Right lobe of liver (tissue), 6 donors: Measurements from ENCODE around the gene FCHSD1. TPM values are rescaled to one million over a fixed set of nuclear protein-coding genes. Genes with fewer than 3 reads are reported as not detected.

Experiments
- ATAC-seq, 4 donors: fragments of 200-7000 bp; cut with Tn5 transposase; one replicate each; pipeline ENCODE4 v1.9.1; 2020; ENCODE audit warnings: mild to moderate bottlenecking in 4 of 4, moderate library complexity in 4 of 4
- DNase-seq, 3 donors: peaks; one replicate each; pipeline ENCODE4 v3.0.0-alpha.2; 2020
- H3K27ac ChIP-seq, 3 donors: fragments of 200-600 bp; one replicate each; pipeline ENCODE4 v1.8.0; 2022
- H3K27me3 ChIP-seq, 2 donors: fragments of 200-600 bp; one replicate each; pipeline ENCODE4 v1.8.0; 2022
- H3K36me3 ChIP-seq, 4 donors: fragments of 200-600 bp; sonication (generic) in 1 of 4; one replicate each; pipeline versions ENCODE4 v1.5.1 to v1.8.0; 2017 to 2022; ENCODE audit warnings: control low read depth in 1 of 4
- H3K4me1 ChIP-seq, 4 donors: fragments of 200-600 bp; sonication (generic) in 1 of 4; one replicate each; pipeline versions ENCODE4 v1.5.1 to v1.8.0; 2017 to 2022; ENCODE audit warnings: control low read depth in 1 of 4
- H3K4me3 ChIP-seq, 3 donors: fragments of 200-600 bp; one replicate each; pipeline ENCODE4 v1.8.0; 2022
- H3K9me3 ChIP-seq, 4 donors: fragments of 200-600 bp; sonication (generic) in 1 of 4; one replicate each; pipeline versions ENCODE4 v1.5.1 to v1.8.0; 2017 to 2022; ENCODE audit warnings: control low read depth in 1 of 4
- CTCF ChIP-seq, 4 donors: fragments of 200-600 bp in 3 of 4; fragments of 450-650 bp in 1 of 4; IDR thresholded peaks; one replicate each; pipeline versions ENCODE4 v1.5.1 to v1.8.0; 2016 to 2022; ENCODE audit warnings: antibody characterized with exemption in 4 of 4, mild to moderate bottlenecking in 2 of 4
- POLR2A ChIP-seq: fragments of 450-650 bp; IDR thresholded peaks from one replicate; pipeline ENCODE4 v1.6.1; 2017; ENCODE audit warnings: antibody characterized with exemption, mild to moderate bottlenecking
- WGBS: methylation state at CpG from one replicate; pipeline ENCODE4 v1.1.6; 2018; ENCODE audit warnings: low coverage, low lambda C conversion rate; ENCODE audit not compliant: insufficient coverage; ENCODE audit errors: missing lambda C conversion rate; 5-methylcytosine and 5-hydroxymethylcytosine counted together
- intact Hi-C, 2 donors: fragments of 100-400 bp; cut with DNase I; formaldehyde crosslinking; loops; one replicate each; pipeline versions ENCODE4 v1.11.2 to v1.14.1; 2022
- total RNA-seq, 6 experiments: library from RNA; depleted of rRNA in 2 of 6; stranded (reverse); fragments of >200 nt in 2 of 6; fragmentation: NEBNext Ultra II Directional in 3 of 6; extraction: Animal tissue kit (Norgen Biotek cat#: 25700) in 3 of 6; gene quantifications; one replicate each; pipeline versions ENCODE4 v1.1.0 to v1.2.4, GENCODE V29; 2016 to 2023
- donor health status: DM: no; HTN: yes; CAD: no.
- donor health status: DM: no; HTN: no; CAD: no.
- donor health status: DM: no; HTN: no; CAD: no.
- donor health status: DM: no; HTN: yes; CAD: no.
- donor health status: DM: no; HTN: yes; CAD: no.

Gene FCHSD1
- total RNA-seq, 6 experiments from 2014 or later = 0.77 to 6.4 (median 3.3) TPM

- DNase-seq = no peak
- Histone ChIP-seq H3K4me3 (peak overlapping the region; percentile 79 to 95 (median 87)), H3K27ac (peak overlapping the region; percentile 65 to 83 (median 66)), H3K36me3 (no peaks in the 10 kb centered on the region), H3K4me1 (peaks cover 0 to 19% (median 5%) of the 10 kb centered on the region in 4 donors), H3K9me3 (no peaks in the 10 kb centered on the region), H3K27me3 (no peaks in the 10 kb centered on the region)
- TF ChIP-seq CTCF (IDR thresholded peaks at IDR 0.05) (no peak), POLR2A (no peak)
- peak in 1 of 4 donors; percentile 9 for ATAC-seq
- intact Hi-C loops = no loop called here
- 3% methylated on average over 3 of the region's 4 CpGs for WGBS
Observed at GRCh38 chr5:141636106-141636412, 15.2 kb downstream of the FCHSD1 start.

- H3K27ac ChIP-seq = peak overlapping the region in 1 of 3 donors; percentile 66
- peak overlapping the region; percentile 79 to 95 (median 87) for H3K4me3 ChIP-seq
- H3K9me3 ChIP-seq = no peaks in the 10 kb centered on the region
- no peak for DNase-seq
- intact Hi-C loops = no loop called here
- 68% methylated on average over 7 of the region's 7 CpGs for WGBS
- TF ChIP-seq POLR2A = no peak
- no peak for TF ChIP-seq CTCF (IDR thresholded peaks at IDR 0.05)
- no peaks in the 10 kb centered on the region for H3K27me3 ChIP-seq
- H3K4me1 ChIP-seq = peaks cover 0 to 23% (median 5%) of the 10 kb centered on the region in 4 donors
- no peaks in the 10 kb centered on the region for H3K36me3 ChIP-seq
- no peak for ATAC-seq
Observed at GRCh38 chr5:141635646-141636045, 15.6 kb downstream of the FCHSD1 start.

GRCh38 chr5:141634720-141635119, 16.5 kb downstream of the FCHSD1 start:
- no peak for ATAC-seq
- no peak for DNase-seq
- H3K9me3 ChIP-seq = no peaks in the 10 kb centered on the region
- H3K36me3 ChIP-seq = no peaks in the 10 kb centered on the region
- WGBS = 88% methylated on average over 5 of the region's 6 CpGs
- H3K27me3 ChIP-seq = no peaks in the 10 kb centered on the region
- no peak overlapping the region for H3K4me3 ChIP-seq
- H3K4me1 ChIP-seq = peaks cover 0 to 23% (median 5%) of the 10 kb centered on the region in 4 donors
- TF ChIP-seq POLR2A = no peak
- intact Hi-C loops = no loop called here
- H3K27ac ChIP-seq = no peak overlapping the region

DNA sequence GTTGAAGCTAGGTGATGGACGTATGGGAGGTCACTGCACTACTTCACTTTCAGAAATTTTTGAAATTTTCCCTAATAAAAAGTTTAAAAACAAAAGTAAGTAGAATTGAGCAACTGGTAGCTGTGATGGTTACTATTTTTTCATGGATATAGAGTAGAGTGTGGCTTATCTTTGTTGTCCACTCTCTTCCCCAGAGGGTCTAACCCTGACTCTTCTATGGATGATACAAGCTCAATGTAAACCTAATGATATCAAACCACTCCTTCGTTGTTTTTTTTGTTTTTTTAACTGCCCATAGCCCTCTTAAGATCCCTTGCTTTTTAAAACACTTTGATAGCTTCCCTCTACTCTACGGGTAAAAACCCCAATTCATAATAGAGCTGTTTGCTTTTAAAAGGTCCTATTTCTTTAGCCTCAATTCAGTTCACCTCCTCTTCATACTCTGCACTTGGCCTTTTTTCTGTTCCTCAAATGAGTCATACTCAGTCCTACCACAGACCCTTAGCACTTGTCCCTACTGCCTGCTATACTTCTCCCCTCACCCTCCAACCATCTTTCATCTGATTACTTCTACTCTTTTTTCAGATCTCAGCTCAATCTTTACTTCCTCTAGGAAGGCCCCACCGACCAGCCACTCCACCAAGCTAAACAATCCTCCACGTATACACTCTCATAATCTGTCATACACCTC, 17.2 kb downstream of the FCHSD1 start:
- H3K36me3 ChIP-seq = peaks cover 0 to 3% (median 0%) of the 10 kb centered on the region in 4 donors
- H3K4me3 ChIP-seq = no peak overlapping the region
- no peak overlapping the region for H3K27ac ChIP-seq
- no peaks in the 10 kb centered on the region for H3K9me3 ChIP-seq
- DNase-seq (no peak), ATAC-seq (no peak)
- WGBS = 68% methylated on average over 5 of the region's 5 CpGs
- no peaks in the 10 kb centered on the region for H3K27me3 ChIP-seq
- intact Hi-C loops = no loop called here
- TF ChIP-seq CTCF (IDR thresholded peaks at IDR 0.05) (no peak), POLR2A (no peak)
- H3K4me1 ChIP-seq = peaks cover 0 to 23% (median 5%) of the 10 kb centered on the region in 4 donors

DNA sequence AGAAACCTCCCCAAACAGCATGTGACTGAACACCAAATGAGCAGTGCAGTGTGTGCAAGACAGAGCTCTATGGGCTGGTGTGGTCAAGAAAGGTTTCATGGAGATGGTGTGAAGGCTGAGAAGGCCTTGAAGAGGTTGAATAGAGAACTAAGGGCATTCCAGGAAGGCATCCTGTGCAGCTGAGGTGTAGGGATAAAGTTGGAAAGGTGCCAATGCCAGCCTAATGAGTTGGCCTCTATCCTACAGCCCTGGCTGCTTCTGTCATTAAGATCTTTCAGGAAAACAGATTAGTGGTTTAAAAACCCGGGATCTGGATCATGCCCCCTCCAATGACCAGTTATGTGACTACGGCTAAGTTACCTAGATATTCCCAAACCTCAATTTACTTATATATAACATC, 18.6 kb downstream of the FCHSD1 start:
- H3K9me3 ChIP-seq = no peaks in the 10 kb centered on the region
- no peaks in the 10 kb centered on the region for H3K27me3 ChIP-seq
- DNase-seq = no peak
- peaks cover 0 to 21% (median 5%) of the 10 kb centered on the region in 4 donors for H3K4me1 ChIP-seq
- no peak overlapping the region for H3K4me3 ChIP-seq
- H3K27ac ChIP-seq = no peak overlapping the region
- TF ChIP-seq CTCF (IDR thresholded peaks at IDR 0.05) (no peak), POLR2A (no peak)
- intact Hi-C loops = no loop called here
- H3K36me3 ChIP-seq = peaks cover 0 to 17% (median 5%) of the 10 kb centered on the region in 4 donors
- ATAC-seq = no peak
- WGBS = 100% methylated on average over 2 of the region's 2 CpGs
